Transverse colon (tissue), 4 donors: ENCODE data around the gene KIFC3. TPM values are rescaled to one million over a fixed set of nuclear protein-coding genes. Genes with fewer than 3 reads are reported as not detected.

ENCODE experiments used
- DNase-seq: peaks from one replicate; pipeline ENCODE4 v3.0.0-alpha.2; 2019
- H3K27ac ChIP-seq, 4 donors: fragments of 200-600 bp; sonication (generic); 2 replicates each; pipeline ENCODE4 v1.5.1; 2016 to 2018; ENCODE audit warnings: inconsistent platforms in 4 of 4
- H3K27me3 ChIP-seq: fragments of 200-600 bp; sonication (generic); 2 replicates; pipeline ENCODE4 v1.5.1; 2017; ENCODE audit warnings: inconsistent platforms
- H3K36me3 ChIP-seq, 4 donors: fragments of 200-600 bp; sonication (generic); 2 replicates each; pipeline ENCODE4 v1.5.1; 2017 to 2019; ENCODE audit warnings: inconsistent platforms in 4 of 4
- H3K4me1 ChIP-seq, 4 donors: fragments of 200-600 bp; sonication (generic); 2 replicates each; pipeline ENCODE4 v1.5.1; 2017 to 2020; ENCODE audit warnings: inconsistent platforms in 4 of 4
- H3K4me3 ChIP-seq, 4 donors: fragments of 200-600 bp; sonication (generic); 1 replicate in 1 of 4; 2 replicates in 3 of 4; pipeline versions ENCODE4 v1.5.1 to v1.6.1; 2017 to 2019; ENCODE audit warnings: inconsistent platforms in 4 of 4
- H3K9me3 ChIP-seq, 2 donors: fragments of 200-600 bp; sonication (generic); 2 replicates each; pipeline ENCODE4 v1.5.1; 2017 to 2019; ENCODE audit warnings: inconsistent platforms in 2 of 2
- EP300 ChIP-seq: sonication (generic); formaldehyde crosslinking; IDR thresholded peaks from one replicate; pipeline ENCODE4 v1.6.1; 2017; ENCODE audit warnings: antibody characterized with exemption, low read depth
- POLR2A ChIP-seq: fragments of 450-650 bp; IDR thresholded peaks from one replicate; pipeline ENCODE4 v1.6.1; 2016; ENCODE audit warnings: antibody characterized with exemption, mild to moderate bottlenecking, moderate library complexity
- POLR2AphosphoS5 ChIP-seq, 3 donors: sonication (generic); formaldehyde crosslinking; IDR thresholded peaks; one replicate each; pipeline ENCODE4 v1.6.1; 2016; ENCODE audit warnings: antibody characterized with exemption in 3 of 3
- WGBS, 2 donors: methylation state at CpG; one replicate each; pipeline ENCODE4 v1.1.5; 2018; ENCODE audit warnings: low coverage in 1 of 2; 5-methylcytosine and 5-hydroxymethylcytosine counted together
- in situ Hi-C, 4 donors: fragments of 200-750 bp; cut with MboI; loops; one replicate each; pipeline versions ENCODE4 v1.15.0 to v1.15.1; 2017; ENCODE audit warnings: low sequenced_read_pairs in 3 of 4, low pct_ligation_motif_present in 1 of 4, low pct_unique_long_range_greater_than_20kb in 1 of 4
- intact Hi-C: fragments of 100-400 bp; cut with DNase I; formaldehyde crosslinking; loops from one replicate; pipeline ENCODE4 v1.15.1; 2023; ENCODE audit warnings: low total_unique reads
- total RNA-seq, 4 donors: library from RNA; depleted of rRNA; stranded (reverse); fragments of >200 nt; gene quantifications; one replicate each; pipeline ENCODE4 v1.1.0, GENCODE V29; 2016
- TF ChIP-seq, protein P1 (sequence below), 5 experiments: fragments of 200-600 bp in 3 of 5; fragments of 450-650 bp in 2 of 5; sonication (generic) in 3 of 5; IDR thresholded peaks; 1 replicate in 2 of 5; 2 replicates in 3 of 5; pipeline ENCODE4 v1.5.1; 2016 to 2017; ENCODE audit warnings: antibody characterized with exemption in 5 of 5, inconsistent platforms in 3 of 5, mild to moderate bottlenecking in 2 of 5, moderate library complexity in 1 of 5

KIFC3 gene
- total RNA-seq, 4 donors from 2014 or later, result 5.2 to 46.8 (median 13.5) TPM

DNA sequence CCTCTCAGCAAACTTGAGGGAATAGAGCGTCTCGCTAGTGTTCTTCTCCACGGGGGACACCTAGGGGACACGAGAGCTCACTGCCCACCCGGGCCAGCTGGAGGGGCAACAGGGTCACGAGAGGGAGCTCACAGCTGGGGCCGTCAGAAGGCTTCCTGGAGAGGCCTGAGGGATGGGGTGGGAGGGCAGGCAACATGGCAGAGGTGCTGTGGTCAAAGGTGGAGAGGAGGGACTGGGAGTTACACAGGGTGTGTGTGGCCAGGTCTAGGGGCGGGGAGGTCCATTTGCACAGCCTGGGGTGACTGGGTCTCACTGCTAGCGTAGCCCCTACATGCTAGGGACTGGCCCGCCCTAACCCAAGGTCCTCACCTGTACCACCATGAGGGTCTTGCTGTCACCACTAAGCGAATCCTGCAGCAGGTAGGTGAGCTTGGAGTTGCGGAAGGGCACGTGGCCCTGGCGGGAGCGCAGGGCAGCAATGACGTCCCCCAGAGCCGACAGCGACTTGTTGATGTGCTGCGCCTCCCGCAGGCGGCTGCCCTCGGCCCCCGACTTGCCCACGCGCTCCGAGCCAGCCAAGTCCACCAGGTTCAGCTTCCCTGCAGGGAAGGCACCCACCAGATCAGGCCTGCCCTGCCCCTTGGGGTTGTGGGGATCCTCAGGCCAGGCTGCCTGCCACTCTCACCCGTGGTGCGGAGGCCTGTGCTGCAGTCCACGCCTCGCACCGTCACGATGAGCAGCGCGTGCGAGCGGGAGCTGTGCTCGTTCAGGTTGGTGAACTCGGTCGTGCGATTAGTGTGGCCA is 41.7 kb downstream of the KIFC3 start:
- in situ Hi-C loops, result loop anchor here in 3 of 4 donors (25.0 kb wide), 1 partner anchor 252 kb away; the partner anchor contains the start of genes USB1 (in 3 of the 3) and ZNF319 (in 3 of the 3)
- Histone ChIP-seq H3K4me3 (no peak overlapping the region), H3K36me3 (no peaks in the 10 kb centered on the region), H3K27me3 (no peaks in the 10 kb centered on the region), H3K27ac (no peak overlapping the region), H3K4me1 (no peaks in the 10 kb centered on the region), H3K9me3 (no peaks in the 10 kb centered on the region)
- intact Hi-C loops, result no loop called here
- 82% methylated on average over 20 of the region's 40 CpGs; no CpG with 5 or more reads in 1 of the 2 donors for WGBS, 2 donors
- DNase-seq, result no peak
- TF ChIP-seq POLR2A, result no peak
- no peak for TF ChIP-seq EP300
- no peak for TF ChIP-seq POLR2AphosphoS5 (IDR thresholded peaks at IDR 0.05)
- TF ChIP-seq, protein P1, sequence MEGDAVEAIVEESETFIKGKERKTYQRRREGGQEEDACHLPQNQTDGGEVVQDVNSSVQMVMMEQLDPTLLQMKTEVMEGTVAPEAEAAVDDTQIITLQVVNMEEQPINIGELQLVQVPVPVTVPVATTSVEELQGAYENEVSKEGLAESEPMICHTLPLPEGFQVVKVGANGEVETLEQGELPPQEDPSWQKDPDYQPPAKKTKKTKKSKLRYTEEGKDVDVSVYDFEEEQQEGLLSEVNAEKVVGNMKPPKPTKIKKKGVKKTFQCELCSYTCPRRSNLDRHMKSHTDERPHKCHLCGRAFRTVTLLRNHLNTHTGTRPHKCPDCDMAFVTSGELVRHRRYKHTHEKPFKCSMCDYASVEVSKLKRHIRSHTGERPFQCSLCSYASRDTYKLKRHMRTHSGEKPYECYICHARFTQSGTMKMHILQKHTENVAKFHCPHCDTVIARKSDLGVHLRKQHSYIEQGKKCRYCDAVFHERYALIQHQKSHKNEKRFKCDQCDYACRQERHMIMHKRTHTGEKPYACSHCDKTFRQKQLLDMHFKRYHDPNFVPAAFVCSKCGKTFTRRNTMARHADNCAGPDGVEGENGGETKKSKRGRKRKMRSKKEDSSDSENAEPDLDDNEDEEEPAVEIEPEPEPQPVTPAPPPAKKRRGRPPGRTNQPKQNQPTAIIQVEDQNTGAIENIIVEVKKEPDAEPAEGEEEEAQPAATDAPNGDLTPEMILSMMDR (IDR thresholded peaks at IDR 0.05), result no peak

DNA sequence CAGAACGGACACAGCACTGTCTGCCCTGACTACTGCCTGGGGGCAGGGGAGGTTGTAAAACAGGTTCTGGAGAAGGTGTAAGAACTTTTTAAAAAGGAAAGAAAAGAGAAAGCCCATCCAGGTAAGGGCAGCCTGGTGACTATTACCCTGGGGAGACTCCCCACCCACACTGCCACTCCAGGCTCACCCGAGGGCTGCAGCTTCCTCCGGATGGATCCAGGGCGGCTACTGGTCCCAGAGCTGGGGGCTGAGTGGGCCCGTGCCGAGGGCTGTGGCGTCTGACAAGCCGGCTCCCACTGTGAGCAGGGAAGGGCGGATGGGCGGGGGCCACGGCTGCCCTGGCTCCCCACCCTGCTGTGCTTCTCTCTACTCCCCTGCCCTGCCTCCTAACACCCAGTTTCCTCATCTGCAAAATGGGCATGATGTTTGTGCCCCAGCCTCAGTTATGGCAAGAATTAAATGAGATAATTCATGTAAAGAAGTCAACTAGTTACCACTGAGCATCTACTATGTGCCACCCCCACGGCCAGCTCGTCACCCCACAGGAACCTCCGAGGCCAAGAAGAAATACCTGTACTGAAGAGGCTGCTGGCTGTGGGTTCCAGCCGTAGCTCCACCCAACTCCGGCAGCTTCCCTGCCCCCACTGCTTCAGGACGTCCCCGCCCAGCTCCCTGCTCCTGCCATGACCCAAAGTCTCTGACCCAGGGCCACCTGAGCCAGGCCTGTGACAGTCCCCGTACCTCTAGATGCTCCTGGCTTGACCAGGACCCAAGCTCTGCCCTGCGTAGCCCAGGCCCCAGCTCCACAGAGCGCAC is 42.5 kb downstream of the KIFC3 start:
- Histone ChIP-seq H3K27me3 (no peaks in the 10 kb centered on the region), H3K4me3 (no peak overlapping the region), H3K27ac (no peak overlapping the region), H3K36me3 (no peaks in the 10 kb centered on the region), H3K9me3 (no peaks in the 10 kb centered on the region), H3K4me1 (no peaks in the 10 kb centered on the region)
- TF ChIP-seq POLR2A (no peak), POLR2AphosphoS5 (IDR thresholded peaks at IDR 0.05) (no peak), EP300 (no peak)
- TF ChIP-seq, protein P1 (IDR thresholded peaks at IDR 0.05), result no peak
- in situ Hi-C loops (loop anchor here in 3 of 4 donors (25.0 kb wide), 1 partner anchor 253 kb away; the partner anchor contains the start of genes USB1 (in 3 of the 3) and ZNF319 (in 3 of the 3)), intact Hi-C loops (loop anchor here (10.0 kb wide), 1 partner anchor 255 kb away; no protein-coding TSS in a partner anchor)
- DNase-seq, result no peak
- 79% methylated on average over 18 of the region's 21 CpGs; no CpG with 5 or more reads in 1 of the 2 donors for WGBS, 2 donors

DNA sequence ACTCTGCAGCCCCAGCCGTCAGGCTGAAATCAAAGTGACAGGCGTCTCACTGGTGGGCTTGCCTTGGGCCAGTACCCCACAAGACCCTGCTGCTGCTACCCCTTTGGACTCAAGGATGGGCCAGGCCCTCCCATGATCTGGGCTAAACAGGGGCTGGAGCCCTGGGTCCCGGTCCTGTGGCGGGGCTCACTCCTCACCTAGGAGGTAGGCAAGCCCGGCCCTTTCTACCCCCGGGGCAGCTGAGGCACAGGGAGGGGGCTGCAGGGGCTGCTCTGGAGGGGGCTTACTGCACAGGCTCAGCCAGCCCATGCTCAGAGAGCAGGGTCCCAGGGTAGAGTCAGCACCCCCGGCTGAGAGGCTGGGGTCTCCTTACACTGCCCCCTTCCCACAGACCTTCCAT is 43.2 kb downstream of the KIFC3 start:
- intact Hi-C loops (loop anchor here (10.0 kb wide), 1 partner anchor 256 kb away; no protein-coding TSS in a partner anchor), in situ Hi-C loops (loop anchor here in 3 of 4 donors (25.0 kb wide), 1 partner anchor 253 kb away; the partner anchor contains the start of genes USB1 (in 3 of the 3) and ZNF319 (in 3 of the 3))
- TF ChIP-seq, protein P1 (IDR thresholded peaks at IDR 0.05), result no peak
- TF ChIP-seq EP300, result no peak
- TF ChIP-seq POLR2A, result no peak
- no peak for TF ChIP-seq POLR2AphosphoS5 (IDR thresholded peaks at IDR 0.05)
- WGBS, 2 donors, result 88% methylated on average over 6 of the region's 7 CpGs; no CpG with 5 or more reads in 1 of the 2 donors
- DNase-seq, result no peak
- no peaks in the 10 kb centered on the region for H3K4me1 ChIP-seq
- H3K4me3 ChIP-seq, result no peak overlapping the region
- H3K36me3 ChIP-seq, result no peaks in the 10 kb centered on the region
- H3K27ac ChIP-seq, result no peak overlapping the region
- no peaks in the 10 kb centered on the region for H3K27me3 ChIP-seq
- no peaks in the 10 kb centered on the region for H3K9me3 ChIP-seq
